ENCODE data around the gene IFT74.

IFT74 gene

GRCh38 chr9:26975728-26976707 lies 19.8 kb downstream of the IFT74 start:
- no peak overlapping the region for H3K4me3 ChIP-seq (ENCODE audit: low read length)
- H3K27ac ChIP-seq (ENCODE audit: low read depth, low read length): peak overlapping the region; percentile 9
- no peaks in the 10 kb centered on the region for H3K79me2 ChIP-seq (ENCODE audit: control insufficient read depth, insufficient read depth, low read length)
- peak; percentile 84 for DNase-seq
- H2BK120ac ChIP-seq (ENCODE audit: low read depth, low read length): peak overlapping the region; percentile 29
- no peaks in the 10 kb centered on the region for H3K27me3 ChIP-seq (ENCODE audit: insufficient read depth, low read length, poor library complexity)
- no peak overlapping the region for H2BK15ac ChIP-seq (replicated peaks; ENCODE audit: low read depth)
- H3K36me3 ChIP-seq (ENCODE audit: control insufficient read depth, insufficient read depth, low read length): no peaks in the 10 kb centered on the region
- H4K8ac ChIP-seq (ENCODE audit: low read depth, low read length): no peak overlapping the region
- H3K79me1 ChIP-seq (ENCODE audit: low read length): no peaks in the 10 kb centered on the region
- H3K4ac ChIP-seq (ENCODE audit: low read depth, low read length): no peak overlapping the region
- peak overlapping the region; percentile 19 for H3K18ac ChIP-seq (ENCODE audit: low read length)
- no peak overlapping the region for H3K4me2 ChIP-seq (ENCODE audit: low read length)
- no CpG with 5 or more reads among the region's 18 CpGs for WGBS (ENCODE audit: extremely low coverage, insufficient coverage, low lambda C conversion rate)
- peak overlapping the region; percentile 4 for H3K9ac ChIP-seq (ENCODE audit: low read length)
- no peak overlapping the region for H4K5ac ChIP-seq (ENCODE audit: low read length)
- peaks cover 1% of the 10 kb centered on the region for H3K4me1 ChIP-seq (ENCODE audit: control insufficient read depth, low read depth, low read length)
- no peak overlapping the region for H2AK5ac ChIP-seq (ENCODE audit: low read length)
- H3K23ac ChIP-seq (ENCODE audit: low read length): no peak overlapping the region
- H3K56ac ChIP-seq (ENCODE audit: low read length): peak overlapping the region; percentile 29
- H2BK5ac ChIP-seq (ENCODE audit: low read length): no peak overlapping the region

GRCh38 chr9:26983340-26983739 lies 27.1 kb downstream of the IFT74 start:
- H3K4me3 ChIP-seq (ENCODE audit: low read length): no peak overlapping the region
- no peak overlapping the region for H3K9ac ChIP-seq (ENCODE audit: low read length)
- no peaks in the 10 kb centered on the region for H3K27me3 ChIP-seq (ENCODE audit: insufficient read depth, low read length, poor library complexity)
- H2BK120ac ChIP-seq (ENCODE audit: low read depth, low read length): no peak overlapping the region
- H2BK15ac ChIP-seq (replicated peaks; ENCODE audit: low read depth): no peak overlapping the region
- DNase-seq: peak; percentile 31
- H3K4ac ChIP-seq (ENCODE audit: low read depth, low read length): no peak overlapping the region
- no peaks in the 10 kb centered on the region for H3K79me2 ChIP-seq (ENCODE audit: control insufficient read depth, insufficient read depth, low read length)
- H2BK5ac ChIP-seq (ENCODE audit: low read length): no peak overlapping the region
- H3K56ac ChIP-seq (ENCODE audit: low read length): no peak overlapping the region
- no peaks in the 10 kb centered on the region for H3K4me1 ChIP-seq (ENCODE audit: control insufficient read depth, low read depth, low read length)
- no peak overlapping the region for H3K18ac ChIP-seq (ENCODE audit: low read length)
- no peak overlapping the region for H3K27ac ChIP-seq (ENCODE audit: low read depth, low read length)
- no peak overlapping the region for H4K8ac ChIP-seq (ENCODE audit: low read depth, low read length)
- H3K79me1 ChIP-seq (ENCODE audit: low read length): no peaks in the 10 kb centered on the region
- no peak overlapping the region for H3K4me2 ChIP-seq (ENCODE audit: low read length)
- WGBS (ENCODE audit: extremely low coverage, insufficient coverage, low lambda C conversion rate): no CpG with 5 or more reads among the region's 1 CpG
- H3K36me3 ChIP-seq (ENCODE audit: control insufficient read depth, insufficient read depth, low read length): no peaks in the 10 kb centered on the region
- H3K23ac ChIP-seq (ENCODE audit: low read length): no peak overlapping the region
- H2AK5ac ChIP-seq (ENCODE audit: low read length): no peak overlapping the region
- H4K5ac ChIP-seq (ENCODE audit: low read length): no peak overlapping the region

- Histone ChIP-seq H4K5ac (ENCODE audit: low read length) (no peak overlapping the region), H3K4me2 (ENCODE audit: low read length) (no peak overlapping the region), H3K23ac (ENCODE audit: low read length) (no peak overlapping the region), H4K8ac (ENCODE audit: low read depth, low read length) (no peak overlapping the region), H2BK15ac (replicated peaks; ENCODE audit: low read depth) (no peak overlapping the region), H2BK120ac (ENCODE audit: low read depth, low read length) (no peak overlapping the region), H3K79me1 (ENCODE audit: low read length) (no peaks in the 10 kb centered on the region), H2BK5ac (ENCODE audit: low read length) (no peak overlapping the region), H3K27me3 (ENCODE audit: insufficient read depth, low read length, poor library complexity) (no peaks in the 10 kb centered on the region), H3K79me2 (ENCODE audit: control insufficient read depth, insufficient read depth, low read length) (no peaks in the 10 kb centered on the region), H3K4ac (ENCODE audit: low read depth, low read length) (no peak overlapping the region), H3K36me3 (ENCODE audit: control insufficient read depth, insufficient read depth, low read length) (no peaks in the 10 kb centered on the region), H3K56ac (ENCODE audit: low read length) (no peak overlapping the region), H3K27ac (ENCODE audit: low read depth, low read length) (no peak overlapping the region), H3K18ac (ENCODE audit: low read length) (no peak overlapping the region), H2AK5ac (ENCODE audit: low read length) (no peak overlapping the region), H3K9ac (ENCODE audit: low read length) (no peak overlapping the region), H3K4me1 (ENCODE audit: control insufficient read depth, low read depth, low read length) (no peaks in the 10 kb centered on the region), H3K4me3 (ENCODE audit: low read length) (no peak overlapping the region)
- no CpG with 5 or more reads among the region's 2 CpGs for WGBS (ENCODE audit: extremely low coverage, insufficient coverage, low lambda C conversion rate)
- DNase-seq: no peak
Observed at GRCh38 chr9:26995810-26996209, 39.6 kb downstream of the IFT74 start.

DNA sequence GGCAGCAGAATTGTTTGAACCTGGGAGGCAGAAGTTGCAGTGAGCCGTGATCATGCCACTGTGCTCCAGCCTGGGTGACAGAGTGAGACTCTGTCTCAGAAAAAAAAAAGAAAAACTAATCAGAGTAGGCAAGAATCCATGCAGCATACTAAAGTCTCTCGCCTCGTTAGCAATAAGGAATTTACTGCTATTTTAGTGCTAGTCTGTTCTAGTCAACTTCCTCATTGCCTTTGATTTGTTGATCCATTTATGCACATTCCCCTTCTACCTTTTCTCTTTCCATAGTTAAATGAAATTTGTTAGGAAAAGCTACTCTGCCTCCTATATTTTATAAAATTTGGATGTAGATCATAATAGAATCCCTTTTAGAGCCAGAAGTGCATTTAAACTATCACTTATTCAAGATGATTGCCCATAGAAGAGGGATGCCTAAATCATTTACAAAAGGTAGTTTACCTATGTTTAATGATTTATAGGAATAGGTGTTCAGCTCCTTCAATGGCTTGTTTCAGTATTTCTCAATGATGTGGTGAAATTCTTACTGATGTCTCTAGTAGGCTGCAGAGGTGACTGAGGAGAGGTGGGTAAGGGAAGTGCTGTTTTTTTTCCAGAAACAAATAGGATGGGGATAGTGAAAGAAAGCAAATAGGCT lies 47.3 kb downstream of the IFT74 start:
- Histone ChIP-seq H3K4ac (ENCODE audit: low read depth, low read length) (no peak overlapping the region), H3K27ac (ENCODE audit: low read depth, low read length) (no peak overlapping the region), H2BK120ac (ENCODE audit: low read depth, low read length) (no peak overlapping the region), H3K79me2 (ENCODE audit: control insufficient read depth, insufficient read depth, low read length) (no peaks in the 10 kb centered on the region), H3K79me1 (ENCODE audit: low read length) (no peaks in the 10 kb centered on the region), H3K18ac (ENCODE audit: low read length) (no peak overlapping the region), H3K27me3 (ENCODE audit: insufficient read depth, low read length, poor library complexity) (no peaks in the 10 kb centered on the region), H2BK5ac (ENCODE audit: low read length) (no peak overlapping the region), H4K8ac (ENCODE audit: low read depth, low read length) (no peak overlapping the region), H3K4me2 (ENCODE audit: low read length) (no peak overlapping the region), H3K36me3 (ENCODE audit: control insufficient read depth, insufficient read depth, low read length) (no peaks in the 10 kb centered on the region), H2BK15ac (replicated peaks; ENCODE audit: low read depth) (no peak overlapping the region), H3K56ac (ENCODE audit: low read length) (no peak overlapping the region), H3K23ac (ENCODE audit: low read length) (no peak overlapping the region), H4K5ac (ENCODE audit: low read length) (no peak overlapping the region), H3K4me1 (ENCODE audit: control insufficient read depth, low read depth, low read length) (no peaks in the 10 kb centered on the region), H2AK5ac (ENCODE audit: low read length) (no peak overlapping the region), H3K9ac (ENCODE audit: low read length) (no peak overlapping the region), H3K4me3 (ENCODE audit: low read length) (no peak overlapping the region)
- DNase-seq: peak; percentile 7
- WGBS (ENCODE audit: extremely low coverage, insufficient coverage, low lambda C conversion rate): no CpG with 5 or more reads among the region's 3 CpGs

GRCh38 chr9:27005491-27005890 lies 49.3 kb downstream of the IFT74 start, which contains the start of gene LRRC19:
TSS of gene LRRC19 (minus strand) at chr9:27005672. CDS start at chr9:26999694, 5,978 bp downstream.
- Histone ChIP-seq H3K23ac (ENCODE audit: low read length) (no peak within 1 kb of the TSS), H2AK5ac (ENCODE audit: low read length) (no peak within 1 kb of the TSS), H3K4me2 (ENCODE audit: low read length) (no peak within 1 kb of the TSS), H3K79me1 (ENCODE audit: low read length) (no peaks in the 10 kb centered on the region), H3K27me3 (ENCODE audit: insufficient read depth, low read length, poor library complexity) (no peaks in the 10 kb centered on the region), H3K79me2 (ENCODE audit: control insufficient read depth, insufficient read depth, low read length) (no peaks in the 10 kb centered on the region), H2BK15ac (replicated peaks; ENCODE audit: low read depth) (no peak within 1 kb of the TSS), H3K18ac (ENCODE audit: low read length) (no peak within 1 kb of the TSS), H3K4me3 (ENCODE audit: low read length) (no peak within 1 kb of the TSS), H4K8ac (ENCODE audit: low read depth, low read length) (no peak within 1 kb of the TSS), H3K36me3 (ENCODE audit: control insufficient read depth, insufficient read depth, low read length) (no peaks in the 10 kb centered on the region), H2BK5ac (ENCODE audit: low read length) (no peak within 1 kb of the TSS), H4K5ac (ENCODE audit: low read length) (no peak within 1 kb of the TSS), H3K4me1 (ENCODE audit: control insufficient read depth, low read depth, low read length) (no peaks in the 10 kb centered on the region), H3K4ac (ENCODE audit: low read depth, low read length) (no peak within 1 kb of the TSS), H3K27ac (ENCODE audit: low read depth, low read length) (no peak within 1 kb of the TSS), H3K56ac (ENCODE audit: low read length) (no peak within 1 kb of the TSS), H2BK120ac (ENCODE audit: low read depth, low read length) (no peak within 1 kb of the TSS), H3K9ac (ENCODE audit: low read length) (no peak within 1 kb of the TSS)
- no peak for DNase-seq
- WGBS (ENCODE audit: extremely low coverage, insufficient coverage, low lambda C conversion rate): no CpG with 5 or more reads among the region's 3 CpGs

Data from mesendoderm (in vitro differentiated cells).